Measurements from ENCODE around the gene VAPA.

The VAPA gene

GRCh38 chr18:9941103-9941502 is 27.3 kb downstream of the VAPA start:
- no peak for DNase-seq (ENCODE audit: low read depth in 2 of 2)

DNA sequence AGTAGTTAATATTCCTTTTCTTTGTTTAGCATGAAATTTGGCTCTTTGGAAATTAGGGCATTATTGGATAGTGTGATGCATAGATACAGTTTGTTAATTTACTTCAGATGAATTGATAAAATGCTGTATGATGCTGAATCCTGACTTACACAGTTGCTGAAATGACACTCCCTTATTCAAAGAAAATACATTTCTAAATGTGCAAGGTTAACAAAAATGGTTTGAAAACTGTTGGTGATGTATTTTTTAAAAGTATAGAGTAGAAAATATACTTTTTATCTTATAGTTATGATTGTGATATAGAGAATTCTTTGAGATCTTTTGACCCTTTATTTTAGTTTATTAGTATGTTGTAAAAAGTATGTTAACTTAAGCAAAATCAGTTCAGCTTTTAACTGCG is 27.8 kb downstream of the VAPA start:
- DNase-seq (ENCODE audit: low read depth in 2 of 2), result no peak

- no peak for DNase-seq (ENCODE audit: low read depth in 2 of 2)
Measured at GRCh38 chr18:9943311-9943710, 29.5 kb downstream of the VAPA start.

DNA sequence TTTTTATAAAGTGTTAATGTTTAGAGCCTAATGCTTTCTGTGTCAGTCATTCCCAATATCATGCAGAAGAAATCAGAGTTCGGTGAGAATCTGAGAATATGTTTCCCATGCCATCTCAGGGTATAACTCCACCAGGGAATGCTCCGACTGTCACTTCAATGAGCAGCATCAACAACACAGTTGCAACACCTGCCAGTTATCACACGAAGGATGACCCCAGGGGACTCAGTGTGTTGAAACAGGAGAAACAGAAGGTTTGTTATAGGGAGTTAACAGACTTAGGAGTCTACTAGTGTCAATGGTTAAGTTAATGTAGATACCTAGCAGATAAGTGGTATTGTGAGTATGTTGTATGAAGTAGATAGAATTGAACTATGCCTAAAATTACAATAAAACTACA is 31.0 kb downstream of the VAPA start:
- no peak for DNase-seq (ENCODE audit: low read depth in 2 of 2)

GRCh38 chr18:9946831-9947230 is 33.0 kb downstream of the VAPA start:
- no peak for DNase-seq (ENCODE audit: low read depth in 2 of 2)

DNA sequence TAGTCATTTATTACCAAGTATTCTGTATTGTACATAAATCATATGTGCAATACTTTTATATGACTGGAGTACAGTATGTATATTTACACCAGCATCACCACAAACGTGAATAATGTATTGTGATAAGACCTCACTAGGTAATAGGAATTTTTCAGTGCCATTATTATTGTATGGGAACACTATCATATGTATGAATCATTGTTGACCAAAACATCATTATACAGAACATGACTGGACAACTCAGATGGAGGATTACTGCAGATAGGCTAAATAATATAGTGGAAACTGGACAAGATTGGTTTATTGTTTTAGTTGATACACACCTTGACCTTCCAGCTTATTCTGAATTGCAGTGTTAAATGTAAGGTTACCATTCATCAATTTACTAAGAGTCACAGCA is 33.4 kb downstream of the VAPA start:
- DNase-seq (ENCODE audit: low read depth in 2 of 2), result no peak

DNA sequence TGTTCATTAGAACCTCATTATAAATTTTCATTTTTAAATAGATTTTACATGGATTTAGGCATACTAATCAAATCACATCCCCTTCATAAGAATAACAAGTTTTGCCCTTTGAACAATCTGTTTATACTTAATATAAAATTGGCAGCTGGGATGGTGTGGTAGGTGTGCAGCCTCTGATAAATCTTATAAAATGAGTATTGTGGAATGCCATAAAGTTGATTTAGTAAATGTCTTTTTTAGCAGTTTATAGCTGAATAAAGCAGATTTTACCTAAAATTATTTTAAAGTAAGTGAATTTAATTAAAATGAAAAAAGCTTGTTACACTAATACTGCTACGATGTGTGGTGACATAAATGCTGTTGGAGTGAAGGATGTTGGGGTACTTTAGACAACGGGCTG is 35.5 kb downstream of the VAPA start:
- no peak for DNase-seq (ENCODE audit: low read depth in 2 of 2)

DNA sequence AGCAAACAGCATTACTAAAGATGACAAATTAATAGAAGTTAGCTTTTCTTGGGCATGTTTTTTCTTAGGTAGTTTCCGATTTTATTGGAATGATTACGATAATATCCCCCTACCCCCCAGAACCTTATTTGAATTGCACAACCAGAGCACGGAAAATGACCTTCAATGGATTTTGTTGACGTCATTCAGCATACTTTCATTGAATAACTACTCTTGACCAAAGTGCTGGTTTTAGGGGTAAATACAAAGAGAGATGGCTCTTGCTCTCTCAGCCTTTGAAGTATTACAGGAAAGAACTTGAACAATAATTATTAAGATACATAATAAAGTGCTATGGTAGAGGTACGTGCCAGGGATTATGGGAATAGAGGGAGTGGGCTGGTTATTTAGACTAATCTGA is 36.0 kb downstream of the VAPA start:
- DNase-seq (ENCODE audit: low read depth in 2 of 2), result no peak

GRCh38 chr18:9950289-9951016 is 36.6 kb downstream of the VAPA start:
- DNase-seq (ENCODE audit: low read depth in 2 of 2), result no peak

GRCh38 chr18:9951022-9951859 is 37.4 kb downstream of the VAPA start:
- DNase-seq (ENCODE audit: low read depth in 2 of 2), result peak; percentile 44 to 45

DNA sequence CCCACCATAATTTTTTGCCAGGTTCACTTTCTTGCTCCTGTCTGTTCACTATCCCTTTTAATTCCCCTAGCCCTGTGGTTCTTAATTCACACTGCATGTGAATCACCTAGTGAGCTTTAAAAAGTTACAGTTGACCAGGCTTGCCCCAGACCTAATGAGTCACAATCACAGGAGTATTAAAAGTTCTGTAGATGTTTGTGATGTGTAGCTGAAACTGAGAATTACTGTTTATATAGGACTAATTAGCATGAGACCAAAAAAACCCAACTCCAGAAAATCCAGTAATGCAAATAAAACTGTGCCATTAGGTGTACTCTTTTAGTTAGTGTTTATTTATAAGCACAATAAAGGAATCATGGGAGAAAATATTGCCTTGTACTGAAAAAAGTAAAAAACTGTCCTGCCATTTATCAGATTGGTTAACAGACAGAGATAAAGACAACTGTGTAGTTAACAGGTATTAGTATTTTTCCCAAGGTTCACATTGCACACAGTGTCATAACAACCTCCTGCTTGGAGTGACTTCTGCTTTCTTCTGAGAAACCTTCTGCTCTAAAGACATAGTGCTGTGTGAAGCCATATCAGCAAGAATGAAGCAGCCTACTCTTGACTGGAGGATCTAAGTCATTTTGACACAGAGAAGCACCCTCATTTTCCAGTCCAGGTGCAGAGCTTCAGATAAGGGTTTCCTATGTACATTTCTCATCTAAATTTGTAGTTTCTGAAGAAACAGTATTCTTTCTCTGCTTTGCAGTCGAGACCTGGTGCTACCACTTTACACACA is 39.0 kb downstream of the VAPA start:
- no peak for DNase-seq (ENCODE audit: low read depth in 2 of 2)

DNA sequence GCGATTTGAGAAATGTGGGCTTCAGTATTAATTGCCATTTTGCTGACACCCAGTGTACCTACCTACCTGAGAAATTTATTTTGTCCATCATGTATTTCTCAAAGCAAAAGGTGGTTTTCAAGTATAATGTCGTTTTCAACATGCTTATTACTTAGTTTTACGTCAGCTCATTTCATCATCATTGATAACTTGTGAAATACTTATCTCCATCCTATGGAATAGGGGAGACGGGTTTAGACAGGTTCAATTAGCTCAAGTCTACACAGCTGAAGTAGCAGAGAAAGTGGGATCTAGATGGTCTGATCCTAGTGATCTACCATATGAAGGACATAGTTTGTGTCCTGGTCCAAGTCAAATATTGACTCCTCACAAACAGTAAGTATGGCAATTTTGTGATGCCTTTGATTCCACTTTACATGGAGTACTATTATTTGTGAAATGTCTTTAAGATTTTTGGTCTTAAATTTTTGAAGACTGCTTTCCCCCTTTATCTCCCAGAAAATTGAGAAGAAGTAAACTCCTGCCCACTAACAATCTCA is 45.1 kb downstream of the VAPA start:
- DNase-seq (ENCODE audit: low read depth in 2 of 2), result no peak

DNA sequence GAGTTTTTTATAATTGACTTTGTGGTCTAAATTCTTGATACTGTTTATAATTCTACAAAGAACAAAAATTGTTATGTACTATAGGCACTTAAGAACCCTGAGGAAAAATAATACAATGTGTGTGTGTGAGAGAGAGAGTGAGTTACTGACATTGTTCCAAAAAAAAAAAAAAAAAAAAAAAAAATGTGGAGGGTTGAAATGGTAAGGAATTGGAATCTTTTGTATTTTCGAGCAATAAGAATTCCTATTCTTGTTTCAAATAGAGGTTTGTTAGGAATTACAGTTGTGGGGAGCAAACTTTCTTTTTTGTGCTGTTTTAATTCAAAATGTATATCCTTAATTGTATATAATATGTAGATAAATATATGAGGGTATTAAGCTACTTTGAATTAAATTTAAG is 45.7 kb downstream of the VAPA start:
- no peak for DNase-seq (ENCODE audit: low read depth in 2 of 2)

DNA sequence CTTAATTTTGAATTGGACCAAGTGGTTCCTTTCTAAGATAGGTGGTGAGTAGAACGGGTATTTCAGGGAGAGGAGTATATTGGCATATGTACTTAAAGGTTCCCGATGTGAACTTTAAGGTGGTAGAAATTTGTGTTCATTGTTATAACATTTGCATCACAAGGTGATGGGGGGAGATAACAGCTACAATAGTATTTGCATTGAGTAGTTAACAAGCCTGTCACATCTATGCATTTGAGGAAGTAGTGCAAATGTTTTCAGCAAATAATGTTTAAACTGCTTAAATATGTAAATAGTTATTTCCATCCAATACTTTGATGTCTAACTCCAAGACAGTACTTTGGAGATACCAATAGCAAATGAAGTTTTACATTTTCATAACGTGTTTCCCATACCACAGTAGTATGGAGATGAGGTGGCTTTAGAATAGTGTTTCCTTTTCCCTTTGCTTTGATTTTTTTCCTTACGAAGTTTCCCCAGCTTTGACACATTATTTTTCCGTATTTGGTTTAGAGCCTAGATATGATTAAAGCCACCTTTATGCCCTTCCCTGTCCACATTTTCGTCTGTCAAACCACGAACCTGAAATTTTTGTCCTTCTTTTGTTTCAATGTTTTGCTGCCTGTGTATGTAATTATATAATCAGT is 46.6 kb downstream of the VAPA start:
- no peak for DNase-seq (ENCODE audit: low read depth in 2 of 2)

DNA sequence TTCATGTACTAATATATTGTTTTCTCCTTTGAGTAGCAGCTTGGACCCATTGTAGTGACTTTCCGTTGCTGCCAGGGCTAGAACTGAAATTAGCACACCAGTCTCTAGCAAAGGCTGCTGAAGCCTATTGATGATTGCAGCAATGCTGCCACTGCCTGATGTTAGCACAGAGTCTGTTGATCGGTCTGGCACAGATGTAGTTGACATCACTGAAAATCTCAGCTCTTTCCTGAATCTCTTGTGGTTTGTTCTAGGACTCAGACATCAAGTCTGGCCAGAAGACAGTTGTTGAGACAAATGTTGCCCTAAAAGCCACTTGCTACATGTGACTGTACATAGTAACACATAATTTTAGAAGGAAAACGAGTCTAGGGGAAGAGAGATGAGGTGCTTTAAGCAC is 47.2 kb downstream of the VAPA start:
- no peak for DNase-seq (ENCODE audit: low read depth in 2 of 2)

GRCh38 chr18:9965711-9966624 is 52.2 kb downstream of the VAPA start:
- no peak for DNase-seq (ENCODE audit: low read depth in 2 of 2)

DNA sequence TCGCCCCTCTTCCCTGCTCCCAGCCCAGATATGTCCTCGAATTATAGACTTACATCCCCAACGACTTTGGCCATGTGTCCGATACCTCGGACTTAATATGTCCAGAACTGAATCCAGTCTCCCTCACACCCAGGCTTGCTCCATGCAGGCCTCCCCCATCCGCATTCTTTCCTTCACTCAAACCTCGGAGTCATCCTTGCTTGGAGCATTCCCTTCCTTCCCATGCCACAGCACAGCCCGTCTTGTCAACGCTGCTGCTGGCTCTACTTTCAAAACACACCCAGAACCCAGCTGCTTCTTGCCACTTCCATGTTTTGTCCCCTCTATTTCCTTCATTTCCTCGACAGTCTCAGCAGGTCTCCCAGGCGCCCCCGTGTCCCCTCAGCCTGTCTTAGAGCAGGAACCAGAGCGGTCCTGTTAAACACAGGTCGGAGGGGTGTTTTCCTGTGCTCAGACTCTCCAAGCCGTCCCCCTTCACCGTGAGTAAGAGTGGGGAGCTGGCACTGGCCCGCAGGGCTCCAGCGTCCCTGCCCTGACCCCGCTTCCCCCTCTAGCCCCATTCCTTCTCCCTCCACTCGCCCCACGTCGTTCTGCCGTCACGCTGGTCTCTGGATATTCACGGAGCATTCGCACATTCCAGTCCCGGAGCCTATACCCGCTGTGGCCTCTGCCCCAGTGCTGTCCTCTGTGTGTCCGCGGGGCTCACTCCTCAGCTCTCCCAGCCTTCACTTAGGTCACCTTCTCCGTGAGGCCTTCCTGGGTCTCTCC is 54.4 kb downstream of the VAPA start:
- no peak for DNase-seq (ENCODE audit: low read depth in 2 of 2)

DNA sequence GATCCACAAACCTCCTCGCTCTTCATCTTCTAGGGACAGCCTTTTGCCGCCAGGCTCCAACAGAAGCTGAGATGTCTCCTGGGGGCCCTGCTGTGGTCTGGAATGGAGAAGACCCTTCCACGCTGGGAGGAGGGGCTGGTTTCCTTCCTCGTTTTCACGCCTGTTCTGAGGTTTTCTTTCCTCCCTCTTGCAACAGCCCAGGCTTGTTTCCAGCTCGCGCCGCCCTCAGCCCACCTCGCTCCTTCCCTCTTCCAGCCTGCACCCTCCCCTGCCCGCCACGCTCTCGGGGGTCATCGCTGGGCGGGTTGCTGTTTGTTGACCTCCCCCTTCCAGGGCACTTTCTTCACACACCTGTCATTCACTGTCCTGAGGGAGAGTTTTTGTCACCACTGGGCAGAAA is 55.4 kb downstream of the VAPA start:
- no peak for DNase-seq (ENCODE audit: low read depth in 2 of 2)

- peak; percentile 64 to 67 for DNase-seq (ENCODE audit: low read depth in 2 of 2)
Measured at GRCh38 chr18:9971313-9971920, 57.6 kb downstream of the VAPA start.
